Osteoblast (primary cell): Measurements from ENCODE around the gene C5orf24. TPM values are rescaled to one million over a fixed set of nuclear protein-coding genes. Genes with fewer than 3 reads are reported as not detected.
A peak's percentile ranks its signal among the peaks of the same experiment; 100 is the strongest.
"Not testable (repeated sequence)": the region's sequence is repeated elsewhere in the genome, so short reads cannot be mapped to it uniquely, and the experiment has no call there.

Source experiments
- DNase-seq: peaks from one replicate; pipeline ENCODE4 v3.0.0; 2011; ENCODE audit warnings: low spot score, mixed read lengths; ENCODE audit not compliant: insufficient read length; ENCODE audit errors: missing footprints
- H2AFZ ChIP-seq: 2 replicates; pipeline ENCODE4 v1.6.0; 2011; ENCODE audit warnings: mild to moderate bottlenecking, low read length
- H3K27ac ChIP-seq: 2 replicates; pipeline ENCODE4 v1.5.1; 2011; ENCODE audit warnings: mild to moderate bottlenecking, low read depth, low read length, moderate library complexity
- H3K27me3 ChIP-seq: 2 replicates; pipeline ENCODE4 v1.6.0; 2012; ENCODE audit warnings: mild to moderate bottlenecking, control low read depth, inconsistent platforms, low read length, moderate library complexity; ENCODE audit not compliant: insufficient read depth
- H3K36me3 ChIP-seq: 2 replicates; pipeline ENCODE4 v1.5.1; 2011; ENCODE audit warnings: mild to moderate bottlenecking, low read length, control low read depth, moderate library complexity; ENCODE audit not compliant: insufficient read depth
- H3K4me1 ChIP-seq: 2 replicates; pipeline ENCODE4 v1.5.1; 2011; ENCODE audit warnings: mild to moderate bottlenecking, low read length, control low read depth, moderate library complexity; ENCODE audit not compliant: insufficient read depth
- H3K4me2 ChIP-seq: 2 replicates; pipeline ENCODE4 v1.6.0; 2011; ENCODE audit warnings: mild to moderate bottlenecking, low read length; ENCODE audit not compliant: insufficient read depth
- H3K4me3 ChIP-seq: fragments of 200-600 bp; sonication (generic); 3 replicates; pipeline ENCODE4 v1.5.1; 2012; ENCODE audit warnings: mild to moderate bottlenecking, low read length, inconsistent platforms; ENCODE audit not compliant: insufficient read depth
- H3K79me2 ChIP-seq: 2 replicates; pipeline ENCODE4 v1.6.0; 2012; ENCODE audit warnings: mild to moderate bottlenecking, low read length, control low read depth, inconsistent platforms; ENCODE audit not compliant: insufficient read depth
- H3K9me3 ChIP-seq: 2 replicates; pipeline ENCODE4 v1.5.1; 2011; ENCODE audit warnings: low read depth, low read length, control low read depth
- H4K20me1 ChIP-seq: 2 replicates; pipeline ENCODE4 v1.6.0; 2012; ENCODE audit warnings: mild to moderate bottlenecking, low read length, control low read depth; ENCODE audit not compliant: insufficient read depth
- CTCF ChIP-seq: IDR thresholded peaks from 2 replicates; pipeline ENCODE4 v1.5.1; 2011; ENCODE audit warnings: mild to moderate bottlenecking, low read depth, low read length, moderate library complexity; ENCODE audit errors: extremely low read depth
- total RNA-seq: library from RNA; depleted of rRNA; stranded (reverse); fragments of >200 nt; gene quantifications from 2 replicates; pipeline ENCODE4 v1.2.3, GENCODE V29; 2012

Gene C5orf24
- total RNA-seq, 1 donor: 46.3 TPM

DNA sequence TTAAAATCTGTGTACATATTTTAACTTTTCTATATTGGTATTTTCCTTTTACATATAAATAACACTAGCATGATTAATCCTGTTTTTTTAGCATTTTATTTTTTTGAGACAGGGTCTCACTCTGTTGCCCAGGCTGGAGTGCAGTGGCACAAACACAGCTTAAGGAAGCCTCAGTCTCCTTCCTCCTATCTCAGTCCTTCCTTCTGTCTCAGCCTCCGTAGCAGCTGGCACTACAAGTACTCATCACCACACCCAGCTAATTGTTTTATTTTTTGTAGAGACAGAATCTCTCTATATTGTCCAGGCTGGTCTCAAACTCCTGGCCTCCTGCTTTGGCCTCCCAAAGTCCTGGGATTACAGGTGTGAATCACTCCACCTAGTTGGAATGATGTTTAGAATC is 1.5 kb upstream of the C5orf24 start:
- Histone ChIP-seq H3K4me3 (no peak overlapping the region), H3K36me3 (peaks cover 10% of the 10 kb centered on the region), H3K9me3 (no peaks in the 10 kb centered on the region), H3K79me2 (peaks cover 31% of the 10 kb centered on the region), H2AFZ (no peak overlapping the region), H4K20me1 (peaks cover 2% of the 10 kb centered on the region), H3K4me2 (no peak overlapping the region), H3K27me3 (no peaks in the 10 kb centered on the region), H3K27ac (no peak overlapping the region), H3K4me1 (peaks cover 29% of the 10 kb centered on the region)
- DNase-seq: no peak
- TF ChIP-seq CTCF: no peak

- Histone ChIP-seq H3K27ac (peak overlapping the region; percentile 89), H3K4me2 (peak overlapping the region; percentile 87), H3K79me2 (peaks cover 42% of the 10 kb centered on the region), H3K27me3 (no peaks in the 10 kb centered on the region), H3K9me3 (no peaks in the 10 kb centered on the region), H3K4me3 (peak overlapping the region; percentile 94), H3K4me1 (peaks cover 29% of the 10 kb centered on the region), H2AFZ (peak overlapping the region; percentile 65), H3K36me3 (peaks cover 7% of the 10 kb centered on the region), H4K20me1 (peaks cover 8% of the 10 kb centered on the region)
- TF ChIP-seq CTCF: no peak
- DNase-seq: no peak
Observed at GRCh38 chr5:134845335-134845851, 375 bp upstream of the C5orf24 start.

GRCh38 chr5:134846641-134846960 is 833 bp downstream of the C5orf24 start:
- Histone ChIP-seq H4K20me1 (peaks cover 17% of the 10 kb centered on the region), H3K4me1 (peaks cover 36% of the 10 kb centered on the region), H3K9me3 (no peaks in the 10 kb centered on the region), H3K4me3 (peak overlapping the region; percentile 94), H2AFZ (peak overlapping the region; percentile 78), H3K79me2 (peaks cover 52% of the 10 kb centered on the region), H3K36me3 (peaks cover 7% of the 10 kb centered on the region), H3K4me2 (peak overlapping the region; percentile 87), H3K27me3 (no peaks in the 10 kb centered on the region), H3K27ac (peak overlapping the region; percentile 89)
- DNase-seq: no peak
- no peak for TF ChIP-seq CTCF

DNA sequence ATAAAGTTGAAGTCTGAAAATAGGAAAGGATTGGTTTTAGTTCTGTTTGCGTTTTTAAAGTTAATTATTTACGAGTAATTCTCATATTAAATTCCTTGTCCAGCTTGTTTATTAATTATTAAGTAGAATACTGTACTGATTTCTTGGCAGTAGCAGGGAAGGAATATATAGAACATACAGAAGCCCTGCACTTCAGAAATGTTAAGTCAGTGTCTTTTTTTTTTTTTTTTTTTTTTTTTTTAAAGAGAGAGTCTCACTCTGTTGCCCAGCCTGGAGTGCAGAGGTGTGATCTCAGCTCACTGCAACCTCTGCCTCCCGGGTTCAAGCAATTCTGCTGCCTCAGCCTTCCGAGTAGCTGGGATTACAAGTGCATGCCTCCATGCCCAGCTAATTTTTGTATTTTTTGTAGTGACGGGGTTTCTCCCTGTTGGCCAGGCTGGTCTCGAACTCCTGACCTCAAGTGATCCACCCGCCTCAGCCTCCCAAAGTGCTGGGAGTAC is 3.7 kb downstream of the C5orf24 start:
- H3K4me1 ChIP-seq: peaks cover 24% of the 10 kb centered on the region
- peaks cover 76% of the 10 kb centered on the region for H3K79me2 ChIP-seq
- not testable (repeated sequence) for H3K4me2 ChIP-seq

More for the DNA sequence above, 3.7 kb downstream of the C5orf24 start:
- peaks cover 37% of the 10 kb centered on the region for H4K20me1 ChIP-seq
- H3K9me3 ChIP-seq, DNase-seq, H3K27me3 ChIP-seq, H2AFZ ChIP-seq, H3K4me3 ChIP-seq: not testable (repeated sequence)
- H3K27ac ChIP-seq: peak overlapping the region; percentile 41
- H3K36me3 ChIP-seq: peaks cover 24% of the 10 kb centered on the region
